HL-60/S4 treated with retinoic acid at 250 ng/mL for 4 days and 3 days (cell line): Measurements from ENCODE around the gene CRADD.

Experiments used
- in situ Hi-C: fragments of 300-500 bp; cut with MboI; formaldehyde crosslinking; loops from 2 replicates; pipeline ENCODE4 v1.7.0; 2022; ENCODE audit warnings: low sequenced_read_pairs

The CRADD gene

GRCh38 chr12:93670104-93670503 is 7.1 kb upstream of the CRADD start:
- in situ Hi-C loops: no loop called here

GRCh38 chr12:93671044-93671443 is 6.1 kb upstream of the CRADD start:
- in situ Hi-C loops: no loop called here

GRCh38 chr12:93673084-93673483 is 4.1 kb upstream of the CRADD start:
- in situ Hi-C loops: no loop called here

- in situ Hi-C loops: no loop called here
Observed at GRCh38 chr12:93674386-93674785, 2.8 kb upstream of the CRADD start.

- in situ Hi-C loops: no loop called here
Observed at GRCh38 chr12:93676408-93677194, 574 bp upstream of the CRADD start.

- in situ Hi-C loops: no loop called here
Observed at GRCh38 chr12:93678779-93679178, 1.6 kb downstream of the CRADD start.

- in situ Hi-C loops: no loop called here
Observed at GRCh38 chr12:93679308-93679925, 2.2 kb downstream of the CRADD start.

- in situ Hi-C loops: no loop called here
Observed at GRCh38 chr12:93680006-93680405, 2.8 kb downstream of the CRADD start.

GRCh38 chr12:93682846-93683261 is 5.7 kb downstream of the CRADD start:
- in situ Hi-C loops: no loop called here

- in situ Hi-C loops: no loop called here
Observed at GRCh38 chr12:93683410-93683809, 6.2 kb downstream of the CRADD start.

GRCh38 chr12:93684716-93685115 is 7.5 kb downstream of the CRADD start:
- in situ Hi-C loops: no loop called here

GRCh38 chr12:93686572-93687356 is 9.6 kb downstream of the CRADD start:
- in situ Hi-C loops: no loop called here

- in situ Hi-C loops: no loop called here
Observed at GRCh38 chr12:93689076-93689834, 12.1 kb downstream of the CRADD start.

- in situ Hi-C loops: no loop called here
Observed at GRCh38 chr12:93696462-93696861, 19.3 kb downstream of the CRADD start.

GRCh38 chr12:93698307-93699092 is 21.3 kb downstream of the CRADD start:
- in situ Hi-C loops: no loop called here

- in situ Hi-C loops: no loop called here
Observed at GRCh38 chr12:93699271-93700145, 22.3 kb downstream of the CRADD start.

- in situ Hi-C loops: no loop called here
Observed at GRCh38 chr12:93702707-93703315, 25.6 kb downstream of the CRADD start.

GRCh38 chr12:93704122-93704521 is 26.9 kb downstream of the CRADD start:
- in situ Hi-C loops: no loop called here

- in situ Hi-C loops: no loop called here
Observed at GRCh38 chr12:93704625-93705024, 27.4 kb downstream of the CRADD start.
